ENCODE measurements around the gene DNAJC4.

GRCh38 chr11:64192434-64192833 lies 37.9 kb upstream of the DNAJC4 start:
- TF ChIP-seq CTCF (IDR thresholded peaks at IDR 0.05; ENCODE audit: low read depth, low read length) (no peak), POLR2A (IDR thresholded peaks at IDR 0.05; ENCODE audit: extremely low read depth, insufficient read length) (no peak)
